ENCODE results near the gene SP140.
"Not testable (repeated sequence)": the region's sequence is repeated elsewhere in the genome, so short reads cannot be mapped to it uniquely, and the experiment has no call there.

Gene SP140

GRCh38 chr2:230324503-230324902 is 99.0 kb downstream of the SP140 start:
- in situ Hi-C loops (cut with HindIII; ENCODE audit: low sequenced_read_pairs): no loop called here

GRCh38 chr2:230325316-230326243 is 100.0 kb downstream of the SP140 start:
- in situ Hi-C loops (cut with HindIII; ENCODE audit: low sequenced_read_pairs): no loop called here

- in situ Hi-C loops (cut with HindIII; ENCODE audit: low sequenced_read_pairs): no loop called here
These were observed 101.2 kb downstream of the SP140 start, which contains the start of gene SP140L for GRCh38 chr2:230326453-230327417. SP140L (plus strand) TSS chr2:230327193; CDS start chr2:230327270, 77 bp downstream.

- in situ Hi-C loops (cut with HindIII; ENCODE audit: low sequenced_read_pairs): no loop called here
These were observed 102.0 kb downstream of the SP140 start for GRCh38 chr2:230327418-230328154.

- in situ Hi-C loops (cut with HindIII; ENCODE audit: low sequenced_read_pairs): no loop called here
These were observed 102.6 kb downstream of the SP140 start for GRCh38 chr2:230328155-230328458.

- in situ Hi-C loops (cut with HindIII; ENCODE audit: low sequenced_read_pairs): no loop called here
These were observed 104.5 kb downstream of the SP140 start for GRCh38 chr2:230329946-230330605.

- in situ Hi-C loops (cut with HindIII; ENCODE audit: low sequenced_read_pairs): no loop called here
These were observed 105.2 kb downstream of the SP140 start for GRCh38 chr2:230330725-230331124.

GRCh38 chr2:230335461-230335863 is 109.9 kb downstream of the SP140 start:
- in situ Hi-C loops (cut with HindIII; ENCODE audit: low sequenced_read_pairs): no loop called here

- in situ Hi-C loops (cut with HindIII; ENCODE audit: low sequenced_read_pairs): no loop called here
These were observed 110.4 kb downstream of the SP140 start for GRCh38 chr2:230335864-230336506.

GRCh38 chr2:230341936-230342528 is 116.5 kb downstream of the SP140 start:
- in situ Hi-C loops (cut with HindIII; ENCODE audit: low sequenced_read_pairs): not testable (repeated sequence)

- in situ Hi-C loops (cut with HindIII; ENCODE audit: low sequenced_read_pairs): not testable (repeated sequence)
These were observed 117.6 kb downstream of the SP140 start for GRCh38 chr2:230343041-230343624.

GRCh38 chr2:230343747-230344146 is 118.2 kb downstream of the SP140 start:
- in situ Hi-C loops (cut with HindIII; ENCODE audit: low sequenced_read_pairs): no loop called here

GRCh38 chr2:230346465-230346864 is 120.9 kb downstream of the SP140 start:
- in situ Hi-C loops (cut with HindIII; ENCODE audit: low sequenced_read_pairs): no loop called here

GRCh38 chr2:230346921-230347533 is 121.5 kb downstream of the SP140 start:
- in situ Hi-C loops (cut with HindIII; ENCODE audit: low sequenced_read_pairs): no loop called here

GRCh38 chr2:230347659-230348305 is 122.2 kb downstream of the SP140 start:
- in situ Hi-C loops (cut with HindIII; ENCODE audit: low sequenced_read_pairs): no loop called here

- in situ Hi-C loops (cut with HindIII; ENCODE audit: low sequenced_read_pairs): no loop called here
These were observed 123.3 kb downstream of the SP140 start for GRCh38 chr2:230348787-230349186.

GRCh38 chr2:230356084-230356483 is 130.5 kb downstream of the SP140 start:
- in situ Hi-C loops (cut with HindIII; ENCODE audit: low sequenced_read_pairs): no loop called here

- in situ Hi-C loops (cut with HindIII; ENCODE audit: low sequenced_read_pairs): no loop called here
These were observed 132.8 kb downstream of the SP140 start for GRCh38 chr2:230358305-230358704.
